ENCODE measurements around the gene CNN1.

CNN1 gene

GRCh38 chr19:11534538-11534937 is 4.1 kb upstream of the CNN1 start:
- Histone ChIP-seq H3K27ac (ENCODE audit: low read length) (no peak overlapping the region), H3K9ac (ENCODE audit: low read length) (no peak overlapping the region), H4K20me1 (ENCODE audit: insufficient read depth, low read length) (no peaks in the 10 kb centered on the region), H3K9me3 (ENCODE audit: insufficient read depth, low read length) (no peaks in the 10 kb centered on the region), H3K4me2 (ENCODE audit: low read length) (0 out of 2 replicates have a peak overlapping the region, but pooled peaks have one; percentile 5), H2AFZ (ENCODE audit: low read depth, low read length) (no peak overlapping the region), H3K4me1 (ENCODE audit: low read length) (peaks cover 19% of the 10 kb centered on the region), H3K4me3 (ENCODE audit: low read length) (no peak overlapping the region), H3K79me2 (ENCODE audit: low read length) (no peaks in the 10 kb centered on the region), H3K27me3 (ENCODE audit: low read depth, low read length) (peaks cover 2% of the 10 kb centered on the region; the same call in 1 of the 2 replicates), H3K36me3 (replicated peaks; ENCODE audit: low read depth, low read length) (no peaks in the 10 kb centered on the region)
- TF ChIP-seq EZH2phosphoT487 (IDR thresholded peaks at IDR 0.05; ENCODE audit: low read depth), result no peak
- TF ChIP-seq, protein P1, sequence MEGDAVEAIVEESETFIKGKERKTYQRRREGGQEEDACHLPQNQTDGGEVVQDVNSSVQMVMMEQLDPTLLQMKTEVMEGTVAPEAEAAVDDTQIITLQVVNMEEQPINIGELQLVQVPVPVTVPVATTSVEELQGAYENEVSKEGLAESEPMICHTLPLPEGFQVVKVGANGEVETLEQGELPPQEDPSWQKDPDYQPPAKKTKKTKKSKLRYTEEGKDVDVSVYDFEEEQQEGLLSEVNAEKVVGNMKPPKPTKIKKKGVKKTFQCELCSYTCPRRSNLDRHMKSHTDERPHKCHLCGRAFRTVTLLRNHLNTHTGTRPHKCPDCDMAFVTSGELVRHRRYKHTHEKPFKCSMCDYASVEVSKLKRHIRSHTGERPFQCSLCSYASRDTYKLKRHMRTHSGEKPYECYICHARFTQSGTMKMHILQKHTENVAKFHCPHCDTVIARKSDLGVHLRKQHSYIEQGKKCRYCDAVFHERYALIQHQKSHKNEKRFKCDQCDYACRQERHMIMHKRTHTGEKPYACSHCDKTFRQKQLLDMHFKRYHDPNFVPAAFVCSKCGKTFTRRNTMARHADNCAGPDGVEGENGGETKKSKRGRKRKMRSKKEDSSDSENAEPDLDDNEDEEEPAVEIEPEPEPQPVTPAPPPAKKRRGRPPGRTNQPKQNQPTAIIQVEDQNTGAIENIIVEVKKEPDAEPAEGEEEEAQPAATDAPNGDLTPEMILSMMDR (IDR thresholded peaks at IDR 0.05; ENCODE audit: low read depth, low read length), result no peak

DNA sequence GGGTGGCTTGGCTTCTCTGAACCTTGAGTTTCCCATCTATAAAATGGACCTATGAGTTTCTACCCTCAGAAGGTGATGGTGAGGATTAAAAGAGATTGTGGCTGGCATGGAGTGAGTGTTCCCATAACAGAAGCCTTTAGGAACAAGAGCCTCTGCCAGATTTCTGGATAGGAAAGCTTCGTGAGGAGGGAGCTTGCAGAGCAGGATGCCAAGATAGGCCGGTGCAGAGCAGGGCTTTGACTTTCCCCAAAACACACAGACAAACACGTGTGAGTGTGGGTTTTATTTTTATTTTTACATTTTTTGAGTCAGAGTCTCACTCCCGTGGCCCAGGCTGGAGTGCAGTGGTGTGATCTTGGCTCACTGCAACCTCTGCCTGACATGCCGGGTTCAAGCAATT is 3.7 kb upstream of the CNN1 start:
- Histone ChIP-seq H3K4me2 (ENCODE audit: low read length) (0 out of 2 replicates have a peak overlapping the region, but pooled peaks have one; percentile 5), H3K4me3 (ENCODE audit: low read length) (no peak overlapping the region), H3K27ac (ENCODE audit: low read length) (no peak overlapping the region), H2AFZ (ENCODE audit: low read depth, low read length) (no peak overlapping the region), H3K36me3 (replicated peaks; ENCODE audit: low read depth, low read length) (no peaks in the 10 kb centered on the region), H3K4me1 (ENCODE audit: low read length) (peaks cover 19% of the 10 kb centered on the region), H4K20me1 (ENCODE audit: insufficient read depth, low read length) (no peaks in the 10 kb centered on the region), H3K9me3 (ENCODE audit: insufficient read depth, low read length) (no peaks in the 10 kb centered on the region), H3K9ac (ENCODE audit: low read length) (no peak overlapping the region), H3K79me2 (ENCODE audit: low read length) (no peaks in the 10 kb centered on the region), H3K27me3 (ENCODE audit: low read depth, low read length) (peaks cover 2% of the 10 kb centered on the region; the same call in 1 of the 2 replicates)
- TF ChIP-seq EZH2phosphoT487 (IDR thresholded peaks at IDR 0.05; ENCODE audit: low read depth), result no peak
- TF ChIP-seq, protein P1 (IDR thresholded peaks at IDR 0.05; ENCODE audit: low read depth, low read length), result no peak

- Histone ChIP-seq H2AFZ (ENCODE audit: low read depth, low read length) (peak overlapping the region; percentile 82), H3K4me2 (ENCODE audit: low read length) (peak overlapping the region; percentile 85), H3K27ac (ENCODE audit: low read length) (no peak overlapping the region), H3K9me3 (ENCODE audit: insufficient read depth, low read length) (no peaks in the 10 kb centered on the region), H3K27me3 (ENCODE audit: low read depth, low read length) (peaks cover 9% of the 10 kb centered on the region; the same call in 1 of the 2 replicates), H4K20me1 (ENCODE audit: insufficient read depth, low read length) (no peaks in the 10 kb centered on the region), H3K79me2 (ENCODE audit: low read length) (no peaks in the 10 kb centered on the region), H3K4me1 (ENCODE audit: low read length) (peaks cover 19% of the 10 kb centered on the region), H3K9ac (ENCODE audit: low read length) (peak overlapping the region; percentile 56), H3K36me3 (replicated peaks; ENCODE audit: low read depth, low read length) (no peaks in the 10 kb centered on the region), H3K4me3 (ENCODE audit: low read length) (peak overlapping the region; percentile 79)
- TF ChIP-seq EZH2phosphoT487 (IDR thresholded peaks at IDR 0.05; ENCODE audit: low read depth), result no peak
- TF ChIP-seq, protein P1 (IDR thresholded peaks at IDR 0.05; ENCODE audit: low read depth, low read length), result peak; percentile 87
Observed at GRCh38 chr19:11535792-11536595, 2.7 kb upstream of the CNN1 start.

DNA sequence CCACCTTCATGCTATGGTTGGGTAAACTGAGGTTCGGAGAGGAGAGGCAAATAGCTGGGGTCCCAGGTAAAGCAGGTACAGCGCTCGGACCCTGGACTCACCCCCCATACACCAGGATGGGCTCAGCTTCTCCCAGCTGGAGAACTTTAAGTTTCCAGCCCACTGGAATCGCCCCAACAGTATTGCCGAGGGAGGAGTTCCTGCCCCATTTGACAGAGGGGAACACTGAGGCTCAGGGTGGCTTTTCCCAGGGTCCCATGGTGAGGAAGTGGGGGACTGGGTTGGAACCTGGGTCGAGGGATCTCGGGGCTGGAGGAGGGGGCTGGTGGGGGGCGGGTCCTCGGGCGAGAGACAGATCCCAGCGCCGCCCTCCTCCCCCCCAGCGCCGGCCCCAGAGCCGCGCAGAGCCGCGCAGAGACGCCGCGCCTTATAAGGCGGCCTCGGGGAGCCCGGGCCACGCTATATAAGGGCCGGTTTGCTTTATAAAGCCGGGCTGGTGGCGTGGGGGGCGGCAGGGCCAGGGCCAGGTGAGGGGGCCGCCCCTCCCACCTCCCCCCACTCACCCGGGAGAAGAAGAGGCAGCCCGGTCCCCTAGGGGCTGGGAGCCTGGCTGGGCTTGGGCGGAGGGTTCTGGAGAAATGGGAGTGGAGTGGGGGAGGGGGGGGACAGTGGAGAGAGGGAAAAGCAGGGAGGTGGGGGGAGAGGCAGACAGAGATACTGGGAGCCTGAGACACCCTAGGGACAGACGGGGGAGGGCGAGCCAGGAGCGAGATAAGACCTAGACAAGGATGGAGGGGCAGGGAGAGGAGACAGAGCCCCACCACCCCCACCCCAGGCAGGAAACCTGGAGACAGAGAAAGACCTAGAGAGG is 1.1 kb downstream of the CNN1 start:
- no peaks in the 10 kb centered on the region for H3K36me3 ChIP-seq (replicated peaks; ENCODE audit: low read depth, low read length)
- no peak overlapping the region for H3K4me2 ChIP-seq (ENCODE audit: low read length)
- H3K9me3 ChIP-seq (ENCODE audit: insufficient read depth, low read length), result no peaks in the 10 kb centered on the region
- H3K79me2 ChIP-seq (ENCODE audit: low read length), result no peaks in the 10 kb centered on the region
- H3K27ac ChIP-seq (ENCODE audit: low read length), result no peak overlapping the region
- H2AFZ ChIP-seq (ENCODE audit: low read depth, low read length), result no peak overlapping the region
- peaks cover 17% of the 10 kb centered on the region for H3K27me3 ChIP-seq (ENCODE audit: low read depth, low read length)
- peaks cover 11% of the 10 kb centered on the region for H3K4me1 ChIP-seq (ENCODE audit: low read length)
- no peak overlapping the region for H3K9ac ChIP-seq (ENCODE audit: low read length)
- TF ChIP-seq EZH2phosphoT487 (IDR thresholded peaks at IDR 0.05; ENCODE audit: low read depth), result no peak
- TF ChIP-seq, protein P1 (IDR thresholded peaks at IDR 0.05; ENCODE audit: low read depth, low read length), result no peak
- H4K20me1 ChIP-seq (ENCODE audit: insufficient read depth, low read length), result no peaks in the 10 kb centered on the region
- no peak overlapping the region for H3K4me3 ChIP-seq (ENCODE audit: low read length)

All from OCI-LY3 (cell line).